OCI-M1 (cell line): Measurements from ENCODE around the gene ZNF749.

Source experiments
- DNase-seq: peaks from one replicate; lab custom pipeline; 2025; lab: John Stamatoyannopoulos, UW

ZNF749 gene

GRCh38 chr19:57435062-57435978 is at the start of gene ZNF749:
TSS of gene ZNF749 (plus strand) at chr19:57435325. CDS start at chr19:57435579, 254 bp downstream.
- peak; percentile 99 for DNase-seq

GRCh38 chr19:57389194-57389729 is 45.9 kb upstream of the ZNF749 start:
- no peak for DNase-seq

- peak; percentile 100 for DNase-seq
These were observed 45.2 kb upstream of the ZNF749 start, which contains the start of gene ZNF548 for GRCh38 chr19:57389730-57390598. TSS of gene ZNF548 (plus strand) at chr19:57389854. CDS start at chr19:57390100, 246 bp downstream.

GRCh38 chr19:57395710-57396109 is 39.4 kb upstream of the ZNF749 start:
- DNase-seq: no peak

GRCh38 chr19:57398868-57399267 is 36.3 kb upstream of the ZNF749 start:
- DNase-seq: no peak

- no peak for DNase-seq
These were observed 31.2 kb upstream of the ZNF749 start for GRCh38 chr19:57403737-57404563.

- DNase-seq: peak; percentile 83
These were observed 28.5 kb upstream of the ZNF749 start for GRCh38 chr19:57406516-57407123.

- DNase-seq: peak; percentile 96
These were observed 24.1 kb upstream of the ZNF749 start, which contains the start of gene ZNF17 for GRCh38 chr19:57410877-57411671. TSS of gene ZNF17 (plus strand) at chr19:57411161. CDS start at chr19:57413616, 2,455 bp downstream.

GRCh38 chr19:57419439-57419838 is 15.7 kb upstream of the ZNF749 start:
- DNase-seq: no peak

- no peak for DNase-seq
These were observed 14.1 kb upstream of the ZNF749 start for GRCh38 chr19:57421037-57421436.

- DNase-seq: no peak
These were observed 601 bp upstream of the ZNF749 start for GRCh38 chr19:57434386-57435061.

- DNase-seq: peak; percentile 69
These were observed 1.3 kb downstream of the ZNF749 start for GRCh38 chr19:57436417-57436816.

- DNase-seq: no peak
These were observed 2.8 kb downstream of the ZNF749 start for GRCh38 chr19:57437931-57438330.

- DNase-seq: no peak
These were observed 3.8 kb downstream of the ZNF749 start for GRCh38 chr19:57438925-57439324.

- no peak for DNase-seq
These were observed 7.0 kb downstream of the ZNF749 start for GRCh38 chr19:57441979-57442752.

- DNase-seq: no peak
These were observed 8.1 kb downstream of the ZNF749 start for GRCh38 chr19:57443121-57443696.

GRCh38 chr19:57452307-57452706 is 17.2 kb downstream of the ZNF749 start:
- no peak for DNase-seq

- DNase-seq: peak; percentile 82
These were observed 30.7 kb downstream of the ZNF749 start for GRCh38 chr19:57465680-57466381.
